ENCODE measurements around the gene DYNLT5.
"Not testable (repeated sequence)": the region's sequence is repeated elsewhere in the genome, so short reads cannot be mapped to it uniquely, and the experiment has no call there.

Gene DYNLT5, protein sequence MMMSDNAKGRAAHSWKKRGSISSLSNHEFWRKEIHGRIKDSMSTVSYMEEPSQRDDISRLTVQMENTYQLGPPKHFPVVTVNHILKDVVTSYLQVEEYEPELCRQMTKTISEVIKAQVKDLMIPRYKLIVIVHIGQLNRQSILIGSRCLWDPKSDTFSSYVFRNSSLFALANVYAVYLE

DNA sequence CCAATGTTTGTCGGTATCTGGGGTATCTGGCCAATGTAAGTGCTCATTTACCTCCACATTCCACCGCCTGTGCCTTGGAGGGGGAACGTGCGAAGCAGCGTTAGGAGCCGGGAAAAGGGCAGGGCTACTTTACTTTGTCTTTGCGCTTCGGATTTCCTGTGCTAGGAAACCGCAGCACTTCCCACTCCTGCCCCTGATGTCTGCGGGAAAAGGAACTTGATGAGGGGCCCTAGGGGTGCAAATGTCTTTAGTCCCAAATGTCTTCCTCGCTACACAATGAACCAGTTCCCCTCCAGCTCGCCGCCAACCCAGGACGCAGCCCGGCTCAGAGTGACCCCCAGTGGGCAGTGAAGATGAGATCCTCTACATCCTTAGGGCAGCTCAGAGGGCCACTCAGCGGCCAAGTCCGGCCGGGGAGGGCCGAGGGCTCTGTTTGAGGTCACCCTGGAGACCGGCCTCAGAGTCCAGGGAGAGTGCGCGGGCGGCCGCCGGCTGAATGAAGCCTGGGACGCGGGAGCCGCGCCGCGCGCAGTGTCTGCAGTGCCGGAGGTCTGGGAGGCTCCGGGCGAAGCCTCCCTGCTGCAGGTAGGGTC, at the start of gene DYNLT5:
Gene DYNLT5 (plus strand): TSS at position 460 of the 593 bp plus-strand sequence. CDS start 2,200 bp downstream, outside the sequence.
- DNase-seq, result no peak

DNA sequence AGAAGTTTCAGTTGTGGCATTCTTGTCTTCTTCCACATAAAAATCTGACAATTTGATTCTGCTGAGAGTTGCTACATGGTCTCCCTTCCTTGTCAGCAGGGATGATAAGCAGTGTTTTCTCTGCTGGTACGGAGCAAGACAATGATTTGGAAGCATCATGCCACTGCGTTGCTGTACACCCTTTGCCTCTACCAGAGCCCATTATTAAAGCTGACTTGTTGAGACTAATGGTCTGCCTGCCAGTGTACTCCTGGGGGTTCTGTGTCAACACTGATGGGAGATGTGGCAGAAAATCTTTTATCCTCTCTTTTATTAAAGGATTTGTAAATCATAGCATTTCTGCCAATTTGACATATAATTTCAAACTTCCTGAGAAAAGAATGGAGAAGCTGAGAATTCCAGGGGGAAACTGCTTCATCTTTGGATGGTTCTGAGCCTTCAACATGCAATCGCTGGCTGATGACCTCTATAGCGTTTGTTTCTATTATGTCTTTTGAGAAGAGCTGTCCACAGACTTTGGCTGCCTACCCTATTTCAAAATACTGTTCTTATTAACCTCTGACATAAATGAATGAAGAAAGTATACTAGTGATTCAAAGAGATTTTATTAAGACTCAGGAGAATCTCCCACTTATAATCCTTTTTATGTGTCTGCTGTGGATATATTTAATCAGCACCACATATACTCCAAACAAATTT, 47.9 kb upstream of the DYNLT5 start:
- DNase-seq, result no peak

DNA sequence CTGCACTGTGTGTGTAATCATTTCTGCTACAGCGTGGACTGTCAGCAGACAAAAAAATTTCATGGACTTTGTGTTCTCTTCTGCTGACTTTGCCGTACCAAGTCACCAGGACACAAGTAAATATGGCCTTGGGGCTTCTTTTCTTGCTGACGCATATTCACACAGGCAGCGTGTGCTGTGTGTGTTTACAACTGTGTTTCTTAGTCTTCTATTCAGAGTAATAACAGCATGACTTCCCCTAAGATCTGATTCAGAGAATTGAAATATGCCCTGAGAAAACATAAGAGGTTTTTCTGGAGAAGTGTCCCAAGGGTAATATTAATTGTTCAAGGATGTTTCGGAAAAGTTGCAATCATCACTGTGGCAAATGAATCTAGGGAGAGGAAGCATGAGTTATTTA, 47.1 kb upstream of the DYNLT5 start:
- no peak for DNase-seq

DNA sequence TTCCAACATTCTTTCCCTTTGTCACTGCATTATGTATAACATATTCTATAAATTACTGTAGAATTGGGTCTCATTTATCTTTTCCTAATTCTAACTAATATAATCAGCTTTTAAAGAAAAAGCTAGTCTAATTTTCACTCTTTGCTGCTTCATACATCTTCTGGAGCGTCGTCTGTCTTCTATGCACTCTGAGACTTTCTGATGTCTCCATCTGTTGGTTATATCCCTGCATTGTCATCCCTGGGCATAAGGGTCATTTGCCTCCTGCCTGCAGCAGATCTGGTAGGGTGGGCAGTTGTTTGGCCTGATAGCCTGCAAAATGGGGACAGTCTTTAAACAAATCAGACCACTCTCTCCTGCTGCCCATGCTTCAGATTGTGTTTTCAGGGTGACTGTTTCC, 40.8 kb upstream of the DYNLT5 start:
- DNase-seq, result no peak

DNA sequence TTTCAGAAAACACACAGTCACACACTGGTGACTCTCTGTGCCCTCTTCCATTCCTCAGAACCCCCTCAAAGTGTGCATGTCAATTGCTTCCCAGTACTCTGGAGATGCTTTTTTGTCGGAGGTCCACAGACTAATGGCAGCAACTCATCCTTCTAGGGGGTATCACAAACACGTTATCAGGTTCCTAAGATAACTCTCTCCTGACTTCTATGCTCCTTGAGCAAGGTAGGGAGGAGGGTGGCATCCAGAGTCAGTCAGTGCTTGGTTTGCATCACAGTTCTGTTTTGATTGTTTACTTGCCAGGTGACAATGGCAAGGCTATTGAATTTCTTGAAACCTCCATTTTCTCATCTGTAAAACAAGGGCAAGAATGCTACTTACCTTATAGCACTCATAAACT, 39.4 kb upstream of the DYNLT5 start:
- no peak for DNase-seq

DNA sequence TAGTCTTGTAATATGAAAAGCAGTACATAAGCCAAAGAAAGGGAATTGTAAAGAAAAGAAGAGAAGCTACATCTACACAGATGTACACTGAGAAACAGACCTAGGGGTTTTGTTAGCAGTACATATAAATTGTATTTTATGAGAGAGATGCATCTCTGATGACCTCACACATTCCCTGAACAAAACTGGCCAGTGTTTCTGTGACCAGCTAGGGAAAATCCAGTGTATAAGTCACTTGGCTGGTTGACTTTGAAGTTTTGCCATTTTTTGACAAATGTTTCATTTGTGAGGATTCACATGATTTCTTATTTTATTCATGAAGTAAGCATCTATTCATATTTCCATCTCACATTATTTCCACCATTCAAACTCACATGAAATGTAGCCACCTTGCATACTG, 28.3 kb upstream of the DYNLT5 start:
- DNase-seq, result no peak

DNA sequence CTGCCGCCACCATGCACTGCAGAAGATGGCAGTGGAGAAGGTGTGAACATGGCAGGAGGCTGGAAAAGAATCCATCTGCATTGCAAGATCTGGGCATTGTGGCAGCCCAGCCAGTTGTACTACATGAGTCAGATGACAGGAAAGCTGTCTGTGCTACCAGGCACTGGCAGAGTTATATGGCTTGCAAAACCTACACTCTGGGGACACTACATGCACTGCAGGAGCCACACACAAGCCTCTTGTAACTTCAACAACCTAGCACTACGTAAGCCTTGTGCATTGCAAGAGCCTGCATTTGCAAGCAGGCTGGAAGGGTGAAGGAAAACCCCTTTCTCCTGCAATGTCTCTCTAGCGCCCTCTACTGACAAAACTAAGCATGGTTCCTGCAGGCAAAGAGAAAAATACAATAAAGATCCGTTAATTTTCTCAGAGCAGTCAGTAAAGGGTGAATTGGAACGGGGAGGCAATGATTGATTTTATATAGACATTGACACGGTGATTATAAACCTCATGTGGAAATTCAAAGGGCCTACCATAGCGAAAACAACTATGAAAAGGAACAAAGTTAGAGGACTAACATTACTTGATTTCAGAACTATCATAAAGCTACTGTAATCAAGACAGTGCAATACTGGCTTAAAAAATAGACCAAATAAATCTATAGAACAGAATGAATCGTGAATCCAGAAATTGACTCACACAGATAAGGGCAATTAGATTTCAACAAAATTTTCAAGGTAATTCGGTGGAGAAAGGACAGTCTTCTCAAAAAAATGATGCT, 26.2 kb upstream of the DYNLT5 start:
- DNase-seq, result peak; percentile 82

DNA sequence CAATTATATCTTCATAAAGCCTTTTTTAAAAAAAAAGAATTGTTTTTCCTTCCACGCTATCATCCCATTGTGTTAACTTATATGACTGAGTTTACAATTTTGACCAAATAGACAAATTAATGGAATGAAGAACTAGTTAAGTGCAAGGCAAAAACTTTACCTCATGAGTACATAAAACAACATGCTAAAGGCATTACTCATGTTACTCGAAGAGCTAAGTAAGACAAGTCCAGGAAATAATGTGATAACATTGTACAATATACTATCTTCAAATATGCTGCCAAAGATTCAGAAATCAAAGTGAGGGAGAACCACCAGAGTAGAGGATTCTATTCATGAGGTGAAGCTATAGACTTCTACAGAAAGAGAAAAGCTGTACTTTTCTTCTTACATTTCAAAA, 24.2 kb upstream of the DYNLT5 start:
- DNase-seq, result no peak

DNA sequence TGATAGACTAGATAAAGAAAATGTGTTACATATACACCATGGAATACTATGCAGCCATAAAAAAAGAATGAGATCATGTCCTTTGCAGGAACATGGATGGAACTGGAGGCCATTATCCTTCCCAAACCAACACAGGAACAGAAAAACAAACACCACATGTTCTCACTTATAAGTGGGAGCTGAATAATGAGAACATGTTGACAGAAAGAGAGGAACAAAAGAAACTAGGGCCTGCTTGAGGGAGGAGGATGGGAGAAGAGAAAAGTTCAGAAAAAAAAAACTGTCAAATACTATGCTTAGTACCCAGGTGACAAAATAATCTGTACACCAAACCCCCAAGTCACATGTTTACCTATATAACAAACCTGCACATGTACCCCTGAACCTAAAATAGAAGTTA, 23.5 kb upstream of the DYNLT5 start:
- DNase-seq, result not testable (repeated sequence)

DNA sequence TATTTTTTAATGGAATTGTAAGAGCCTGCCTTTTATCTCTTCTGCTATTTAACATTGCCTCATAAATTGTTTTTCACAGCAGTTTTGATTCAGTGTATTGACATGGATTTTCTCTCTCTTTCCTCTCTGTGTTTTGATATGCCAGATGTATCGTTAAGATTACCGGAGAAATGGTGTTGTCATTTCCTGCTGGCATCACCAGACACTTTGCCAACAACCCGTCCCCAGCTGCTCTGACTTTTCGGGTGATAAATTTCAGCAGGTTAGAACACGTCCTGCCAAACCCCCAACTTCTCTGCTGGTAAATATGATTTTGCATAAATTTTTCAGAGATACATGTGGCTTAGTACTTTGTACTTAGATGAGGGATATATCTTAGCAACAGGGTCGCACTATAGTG, 23.1 kb upstream of the DYNLT5 start:
- DNase-seq, result no peak

DNA sequence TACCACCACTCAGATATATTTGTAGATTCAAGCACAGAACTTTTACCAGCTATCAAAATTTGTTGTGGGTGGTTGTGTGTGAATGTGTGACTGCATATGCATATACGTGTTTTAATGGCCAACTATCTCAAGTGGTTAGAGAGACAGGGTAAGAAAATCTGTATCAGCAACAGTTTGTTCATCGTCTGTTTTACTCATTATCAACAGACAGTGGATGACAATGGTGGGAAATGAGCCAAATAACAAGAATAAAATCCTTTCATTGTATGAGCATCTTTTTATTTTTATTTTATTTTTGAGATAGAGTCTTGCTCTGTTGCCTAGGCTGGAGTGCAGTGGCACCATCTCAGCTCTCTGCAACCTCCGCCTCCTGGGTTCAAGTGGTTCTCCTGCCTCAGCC, 22.7 kb upstream of the DYNLT5 start:
- DNase-seq, result no peak

DNA sequence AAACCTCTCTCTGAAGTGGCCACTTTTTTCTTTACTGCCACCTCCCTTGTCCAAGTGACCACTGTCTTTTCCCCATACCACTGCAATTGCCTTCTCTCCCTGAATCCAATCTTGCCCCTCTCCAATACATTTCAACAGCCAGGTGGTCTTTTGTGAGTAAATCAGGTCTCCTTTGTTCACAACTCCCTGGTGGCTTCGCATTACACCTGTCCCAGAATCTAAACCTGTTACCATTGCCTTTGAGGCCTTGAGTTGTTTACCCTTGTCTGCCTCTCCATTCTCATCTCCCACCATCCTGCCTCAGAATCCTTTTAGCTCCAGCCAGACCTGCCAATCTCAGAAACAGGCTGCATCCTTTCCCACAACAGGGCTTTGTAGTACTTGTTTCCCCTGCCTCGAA, 21.8 kb upstream of the DYNLT5 start:
- no peak for DNase-seq

DNA sequence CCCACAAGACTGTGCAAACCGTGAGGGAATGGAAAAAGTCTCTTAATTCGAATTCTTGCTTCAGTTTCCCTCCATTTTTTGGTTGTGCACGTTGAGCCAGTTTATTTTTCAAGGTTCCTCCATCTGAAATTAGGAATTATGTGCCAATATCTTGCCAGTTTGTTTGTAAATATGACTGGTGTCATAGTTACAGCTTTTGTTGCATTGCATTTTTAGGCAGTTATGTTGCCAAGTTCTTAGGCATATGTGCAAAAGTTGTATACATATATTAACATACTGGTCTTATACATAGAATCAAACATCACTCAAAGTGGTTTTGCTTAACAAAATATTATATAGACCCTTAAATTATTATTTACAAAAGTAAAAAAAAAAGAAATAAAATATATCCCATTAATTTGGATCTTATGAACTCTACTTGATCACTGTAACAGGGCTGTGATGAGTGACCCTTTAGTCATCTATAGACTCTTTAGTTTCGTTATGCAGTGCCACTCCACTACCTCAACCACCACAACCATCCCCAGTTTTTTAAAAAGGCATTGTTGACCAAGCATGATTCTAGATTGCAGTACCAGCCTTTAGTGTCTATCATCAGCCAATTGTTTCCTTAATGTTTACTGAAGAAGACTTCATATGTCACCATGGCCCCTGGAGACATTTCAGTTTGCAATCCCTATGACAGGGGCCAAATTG, 20.9 kb upstream of the DYNLT5 start:
- DNase-seq, result no peak

DNA sequence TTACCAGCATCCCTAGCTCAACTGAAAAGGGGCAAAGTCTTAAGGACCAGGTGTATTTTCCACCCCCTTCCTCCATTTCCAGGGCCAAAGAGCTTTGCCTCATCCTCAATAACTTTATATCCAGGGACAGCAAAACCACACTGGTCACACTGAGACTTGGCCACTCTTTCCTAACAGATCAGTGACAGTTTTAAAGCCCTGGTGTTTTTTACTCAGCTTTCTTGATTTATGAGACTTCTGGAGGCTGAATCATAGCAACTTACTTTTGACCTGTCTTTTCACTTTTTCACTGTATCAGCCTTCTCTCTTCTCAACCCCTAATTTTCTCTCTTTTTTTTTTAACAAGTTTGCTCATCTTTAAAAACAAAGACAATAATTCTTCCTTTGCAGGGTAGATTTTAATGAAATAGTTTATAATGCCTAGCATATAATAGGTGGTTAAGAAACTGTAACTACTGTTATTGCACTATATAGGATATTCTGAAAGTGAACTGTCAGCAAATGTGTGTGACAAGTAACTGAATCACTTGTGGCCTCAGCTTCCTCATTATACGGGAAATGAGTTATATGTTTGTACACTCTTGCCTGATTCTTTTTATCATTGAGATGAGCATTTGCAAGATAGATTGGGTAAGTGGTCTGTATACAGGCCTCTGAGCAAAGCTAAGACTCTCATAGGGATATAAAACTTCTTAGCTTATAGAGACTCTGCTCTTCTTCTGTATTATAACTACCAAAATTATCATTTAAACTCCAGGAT, 19.7 kb upstream of the DYNLT5 start:
- no peak for DNase-seq

DNA sequence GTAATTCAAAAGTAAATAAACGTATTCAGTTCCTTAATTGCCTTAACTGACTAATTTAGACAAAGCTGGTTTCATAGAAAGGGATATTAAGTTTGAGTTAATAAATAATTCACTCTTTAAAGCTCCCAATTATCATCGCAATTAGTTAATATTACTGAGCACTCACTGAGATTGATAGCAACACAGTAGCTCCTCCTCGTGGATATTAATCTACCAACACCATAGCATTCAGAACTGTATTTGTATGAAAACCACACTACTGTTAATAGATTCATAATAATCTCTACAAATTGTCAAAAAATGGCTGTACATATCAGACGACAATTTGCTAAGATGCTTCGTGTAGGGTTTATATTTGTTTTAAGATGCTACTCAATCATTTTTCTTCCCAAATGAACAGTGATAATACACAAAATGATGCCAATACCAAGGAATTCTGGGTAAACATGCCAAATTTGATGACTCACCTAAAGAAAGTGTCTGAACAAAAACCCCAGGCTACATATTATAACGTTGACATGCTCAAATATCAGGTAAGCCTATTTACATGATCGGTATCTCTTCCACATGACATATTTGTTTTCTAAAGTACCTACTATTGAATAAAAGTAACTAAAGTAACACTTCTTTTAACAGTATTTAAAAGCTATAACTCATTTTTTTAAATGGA, 18.8 kb upstream of the DYNLT5 start:
- DNase-seq, result no peak

DNA sequence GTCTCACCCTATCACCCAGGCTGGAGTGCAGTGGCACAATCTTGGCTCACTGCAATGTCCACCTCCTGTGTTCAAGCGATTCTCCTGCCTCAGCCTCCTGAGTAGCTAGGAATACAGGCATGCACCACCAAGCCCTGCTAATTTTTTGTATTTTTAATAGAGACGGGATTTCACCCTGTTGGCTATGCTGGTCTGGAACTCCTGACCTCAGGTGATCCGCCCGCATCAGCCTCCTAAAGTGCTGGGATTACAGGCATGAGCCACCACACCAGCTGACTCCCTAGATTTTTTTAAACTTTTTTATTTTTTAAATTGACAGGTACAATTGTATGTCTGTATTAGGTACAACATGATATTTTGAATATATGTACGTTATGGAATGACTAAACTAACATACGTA, 17.7 kb upstream of the DYNLT5 start:
- not testable (repeated sequence) for DNase-seq

DNA sequence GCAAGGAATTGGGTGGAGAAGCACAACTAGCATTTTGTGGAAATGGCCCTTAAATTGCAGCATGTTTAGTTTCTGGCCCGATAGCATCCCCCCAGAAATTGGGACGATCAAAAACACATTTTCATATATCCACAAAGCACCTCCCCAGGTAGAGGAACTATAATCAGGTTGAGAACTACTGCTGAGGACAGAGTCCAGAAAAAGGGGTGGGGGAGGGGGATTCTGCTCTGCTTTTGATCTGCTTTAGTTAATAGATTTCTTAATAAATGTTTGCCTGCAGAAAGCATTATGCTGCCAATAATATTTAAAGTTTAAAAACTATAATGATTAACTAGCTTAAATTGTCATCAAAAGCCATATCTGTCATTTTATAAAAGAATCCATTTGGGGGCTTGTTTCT, 14.4 kb upstream of the DYNLT5 start:
- DNase-seq, result no peak

DNA sequence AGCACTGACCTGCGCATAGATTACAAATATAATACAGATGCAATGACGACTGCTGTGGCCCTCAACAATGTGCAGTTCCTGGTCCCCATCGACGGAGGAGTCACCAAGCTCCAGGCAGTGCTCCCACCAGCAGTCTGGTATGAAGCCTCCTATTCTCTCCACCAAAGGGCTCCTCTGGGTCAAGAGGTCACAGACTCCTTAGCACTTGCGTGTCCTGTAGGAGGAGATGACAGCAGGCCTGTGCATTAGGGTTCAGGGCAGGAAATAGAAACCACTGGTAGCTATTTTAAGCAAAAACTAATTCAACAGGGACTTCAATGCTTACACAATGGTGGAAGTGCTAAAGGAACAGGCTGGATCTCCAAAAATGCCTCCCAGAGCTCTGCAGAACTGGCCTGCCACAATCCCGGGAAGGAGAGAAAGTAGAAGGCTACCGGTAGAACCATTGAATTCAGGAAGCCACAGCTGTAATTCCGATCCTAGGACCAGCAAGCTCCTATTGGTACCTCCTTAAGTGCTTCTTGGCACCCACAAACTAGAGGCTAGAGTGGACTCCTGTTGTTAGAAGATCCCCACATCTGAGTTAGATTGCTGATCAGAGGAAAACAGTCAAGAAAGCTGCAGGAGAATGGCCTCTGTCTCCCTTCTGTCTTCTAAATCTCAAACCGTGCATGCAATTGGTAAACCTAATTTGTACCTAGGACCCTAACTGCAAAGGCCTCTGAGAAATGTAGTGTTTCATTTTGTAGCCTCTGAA, 12.7 kb upstream of the DYNLT5 start:
- DNase-seq, result no peak

DNA sequence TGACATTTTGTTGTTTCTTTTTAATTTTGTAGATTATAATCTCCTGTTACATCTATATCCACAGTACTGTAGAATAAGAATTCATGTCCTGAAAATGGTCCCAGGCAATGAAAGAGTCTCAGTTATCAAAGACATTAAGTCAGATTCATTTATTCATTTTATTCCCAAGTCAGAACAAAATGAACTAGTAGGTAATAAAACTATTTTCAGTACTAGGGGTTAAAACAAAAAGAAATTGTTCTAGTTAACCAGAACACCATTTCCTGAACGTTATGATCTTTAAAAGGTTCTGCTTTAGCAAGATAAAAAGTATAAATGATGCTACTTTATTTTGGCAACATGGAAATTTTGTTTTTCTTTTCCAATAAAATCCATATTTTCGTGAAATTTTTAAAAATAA, 6.8 kb upstream of the DYNLT5 start:
- no peak for DNase-seq

DNA sequence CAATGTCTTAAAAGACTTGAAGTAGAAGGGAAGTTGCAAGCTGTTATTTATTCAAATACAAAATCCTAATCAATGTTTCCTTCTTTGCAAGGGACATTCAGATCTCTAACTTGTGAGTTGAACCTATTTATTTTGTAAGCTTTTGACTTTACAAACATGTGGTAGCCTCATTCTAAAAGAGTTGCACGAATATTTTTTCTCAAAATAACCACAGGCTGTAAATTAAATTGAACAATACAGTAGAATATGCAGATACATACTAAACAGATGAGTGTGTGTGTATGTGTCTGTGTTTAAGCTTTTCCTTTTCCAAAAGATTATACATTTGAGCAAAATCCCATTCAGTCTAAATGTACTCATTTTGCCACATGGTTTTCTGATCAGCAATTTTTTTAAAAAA, 4.8 kb upstream of the DYNLT5 start:
- DNase-seq, result no peak

DNA sequence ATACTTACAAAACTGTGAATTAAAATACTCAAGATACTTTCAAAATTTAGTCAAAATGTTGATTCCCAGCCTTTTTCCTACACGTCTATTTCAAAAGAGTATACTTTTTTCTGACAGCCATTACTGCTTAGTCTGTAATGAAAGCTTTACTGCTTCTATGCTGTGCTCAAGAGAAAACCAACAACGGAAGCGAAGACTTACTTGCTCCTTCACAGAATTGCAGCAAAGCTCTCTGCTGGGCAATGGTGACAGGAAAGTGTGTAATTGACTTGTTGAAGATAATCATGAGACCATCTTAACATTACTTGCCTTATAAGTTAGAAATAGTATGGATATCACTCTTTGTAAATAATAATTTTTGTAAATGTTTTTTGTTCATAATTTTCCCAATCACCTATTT, 1.7 kb upstream of the DYNLT5 start:
- DNase-seq, result no peak

Measured in NCI-H2029 (cell line).